HFF-Myc (cell line): ENCODE data around the gene GALNT12.

Source experiments
- DNase-seq: peaks from one replicate; pipeline ENCODE4 v3.0.0-alpha.2; 2011; ENCODE audit warnings: low read depth; ENCODE audit errors: extremely low read depth
- H3K4me3 ChIP-seq: replicated peaks from 2 replicates; pipeline ENCODE4 v1.5.1; 2011; ENCODE audit warnings: low read depth, mild to moderate bottlenecking, control low read depth, low read length
- CTCF ChIP-seq: IDR thresholded peaks from 2 replicates; pipeline ENCODE4 v1.5.1; 2012; ENCODE audit warnings: mild to moderate bottlenecking, low read depth, low read length, control low read depth; ENCODE audit errors: missing control alignments

GALNT12 gene

GRCh38 chr9:98869078-98869745 is 61.7 kb downstream of the GALNT12 start:
- no peak for DNase-seq
- H3K4me3 ChIP-seq, result no peak overlapping the region
- TF ChIP-seq CTCF, result no peak

DNA sequence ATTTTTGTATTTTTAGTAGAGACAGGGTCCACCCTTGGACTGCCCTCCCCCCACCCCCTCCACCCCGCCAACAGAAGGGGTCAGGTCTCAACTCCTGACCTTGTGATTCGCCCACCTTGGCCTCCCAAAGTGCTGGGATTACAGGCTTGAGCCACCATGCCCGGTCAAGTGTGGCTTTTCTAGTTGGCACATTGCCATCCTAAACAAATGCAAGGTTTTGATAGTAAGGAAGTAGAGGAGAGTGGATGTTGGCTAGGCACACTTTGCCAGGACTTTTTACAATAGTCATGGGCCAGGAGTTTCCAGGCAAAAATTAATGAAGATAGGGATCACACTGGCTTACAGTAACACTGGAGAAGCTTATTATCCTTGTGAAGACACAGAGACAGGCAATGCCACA is 62.4 kb downstream of the GALNT12 start:
- no peak overlapping the region for H3K4me3 ChIP-seq
- TF ChIP-seq CTCF, result no peak
- no peak for DNase-seq

GRCh38 chr9:98870782-98871557 is 63.5 kb downstream of the GALNT12 start:
- TF ChIP-seq CTCF, result no peak
- DNase-seq, result no peak
- no peak overlapping the region for H3K4me3 ChIP-seq

GRCh38 chr9:98871558-98872065 is 64.1 kb downstream of the GALNT12 start:
- no peak for TF ChIP-seq CTCF
- no peak overlapping the region for H3K4me3 ChIP-seq
- no peak for DNase-seq

DNA sequence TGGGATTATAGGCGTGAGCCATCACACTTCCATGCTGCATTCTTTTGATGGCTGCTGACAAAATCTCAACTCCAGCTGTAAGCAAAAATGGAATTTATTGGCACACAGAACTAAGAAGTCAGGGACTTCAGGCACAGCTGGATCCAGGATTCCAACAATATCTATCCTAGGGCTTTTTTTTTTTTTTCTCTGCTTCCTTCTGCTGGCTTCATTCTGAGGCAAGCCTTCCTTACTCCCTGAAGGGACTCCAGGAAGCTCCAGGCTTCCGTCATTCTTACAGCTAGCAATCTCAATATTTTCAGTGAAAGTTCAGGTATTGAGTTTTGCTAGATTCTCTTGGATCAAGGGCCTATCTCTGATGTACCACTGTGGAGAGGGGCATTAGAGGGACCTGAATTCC is 66.1 kb downstream of the GALNT12 start:
- no peak overlapping the region for H3K4me3 ChIP-seq
- no peak for TF ChIP-seq CTCF

GRCh38 chr9:98873951-98874371 is 66.5 kb downstream of the GALNT12 start:
- DNase-seq, result no peak

More for the DNA sequence above, 66.1 kb downstream of the GALNT12 start:
- no peak for DNase-seq

More at GRCh38 chr9:98873951-98874371, 66.5 kb downstream of the GALNT12 start:
- no peak overlapping the region for H3K4me3 ChIP-seq
- no peak for TF ChIP-seq CTCF
